GM18870 (cell line): Measurements from ENCODE around the gene KRTAP4-1.
"Not testable (repeated sequence)": the region's sequence is repeated elsewhere in the genome, so short reads cannot be mapped to it uniquely, and the experiment has no call there.

Experiments
- ATAC-seq: cut with Tn5 transposase; IDR thresholded peaks from one replicate; pipeline ENCODE4 v1.9.1; 2021; ENCODE audit warnings: moderate library complexity; ENCODE audit not compliant: unreplicated experiment

KRTAP4-1 gene

DNA sequence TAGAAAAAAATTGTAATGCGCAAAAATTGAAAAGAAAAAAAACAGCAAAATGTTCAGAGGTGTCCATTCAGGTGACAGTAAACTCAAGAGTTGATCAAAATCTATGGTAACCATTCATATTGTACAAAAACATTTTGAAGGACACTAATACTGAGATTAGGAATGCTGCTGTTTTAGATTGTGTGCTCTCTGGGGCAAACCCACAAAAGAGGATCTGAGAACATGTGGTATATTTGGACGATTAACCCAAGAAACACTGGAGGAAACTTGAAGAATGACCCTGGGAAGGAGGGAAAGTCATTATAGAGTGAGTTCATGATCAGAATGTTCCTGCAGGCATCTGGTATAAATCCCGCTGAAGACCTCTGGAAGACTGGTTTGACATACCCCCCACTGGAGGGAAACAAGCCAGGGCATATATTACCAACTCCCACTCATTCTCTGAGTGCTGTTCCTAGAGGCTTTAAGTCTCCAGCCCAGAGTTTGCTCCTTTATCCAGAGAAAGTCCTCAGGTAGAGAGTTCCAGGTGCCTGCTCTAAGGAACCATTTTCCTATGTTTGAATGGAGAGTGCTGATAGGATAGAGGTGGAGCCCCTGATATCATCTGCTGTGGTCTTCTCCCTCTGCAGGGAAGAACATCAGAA lies 7.8 kb downstream of the KRTAP4-1 start:
- ATAC-seq = no peak

GRCh38 chr17:41171886-41172285 lies 12.8 kb downstream of the KRTAP4-1 start:
- ATAC-seq = no peak

- ATAC-seq = no peak
Measured at GRCh38 chr17:41168121-41168520, 16.6 kb downstream of the KRTAP4-1 start, which contains the start of gene KRTAP4-3. Gene KRTAP4-3 (minus strand): TSS chr17:41168221. CDS start chr17:41168172, 49 bp downstream.

DNA sequence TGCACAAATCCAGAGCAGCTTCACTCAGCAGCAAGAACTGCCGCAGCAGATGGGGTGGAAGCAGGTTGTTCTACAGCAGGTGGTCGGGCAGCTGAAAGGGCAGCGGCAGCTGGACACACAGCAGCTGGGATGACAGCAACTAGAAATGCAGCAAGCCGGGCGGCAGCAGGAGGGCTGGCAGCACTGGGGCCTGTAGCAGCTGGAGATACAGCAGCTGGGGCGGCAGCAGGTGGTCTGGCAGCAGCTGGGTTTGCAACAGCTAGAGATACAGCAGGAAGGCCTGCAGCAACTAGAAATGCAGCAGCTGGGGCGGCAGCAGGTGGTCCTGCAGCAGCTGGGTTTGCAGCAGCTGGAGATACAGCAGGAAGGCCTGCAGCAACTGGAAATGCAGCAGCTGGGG lies 17.1 kb downstream of the KRTAP4-1 start:
- no peak for ATAC-seq

- no peak for ATAC-seq
Measured at GRCh38 chr17:41163828-41164227, 20.9 kb downstream of the KRTAP4-1 start.

GRCh38 chr17:41160648-41161047 lies 24.1 kb downstream of the KRTAP4-1 start, which contains the start of gene KRTAP4-4:
Gene KRTAP4-4 (minus strand): TSS chr17:41160748. CDS start chr17:41160691, 57 bp downstream.
- ATAC-seq = no peak

GRCh38 chr17:41160190-41160589 lies 24.5 kb downstream of the KRTAP4-1 start:
- not testable (repeated sequence) for ATAC-seq

- no peak for ATAC-seq
Measured at GRCh38 chr17:41153856-41154255, 30.9 kb downstream of the KRTAP4-1 start.

DNA sequence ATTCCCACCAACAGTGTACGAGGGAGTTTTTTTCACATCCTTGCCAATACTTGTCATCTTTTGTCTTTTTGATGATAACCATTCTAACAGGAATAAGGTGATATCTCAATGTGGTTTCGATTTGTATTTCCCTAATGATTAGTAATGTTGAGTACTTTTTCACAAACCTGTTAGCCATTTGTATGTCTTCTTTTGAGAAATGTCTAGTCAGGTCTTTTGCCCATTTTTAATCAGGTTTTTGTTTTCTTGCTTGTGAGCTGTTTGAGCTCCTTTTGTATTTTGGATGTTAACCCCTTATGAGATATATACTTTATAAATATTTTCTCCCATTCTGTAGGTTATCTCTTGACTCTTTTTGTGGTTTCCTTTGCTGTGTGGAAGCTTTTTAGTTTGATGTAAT lies 33.2 kb downstream of the KRTAP4-1 start:
- ATAC-seq = no peak

- ATAC-seq = no peak
Measured at GRCh38 chr17:41150026-41150425, 34.7 kb downstream of the KRTAP4-1 start.

DNA sequence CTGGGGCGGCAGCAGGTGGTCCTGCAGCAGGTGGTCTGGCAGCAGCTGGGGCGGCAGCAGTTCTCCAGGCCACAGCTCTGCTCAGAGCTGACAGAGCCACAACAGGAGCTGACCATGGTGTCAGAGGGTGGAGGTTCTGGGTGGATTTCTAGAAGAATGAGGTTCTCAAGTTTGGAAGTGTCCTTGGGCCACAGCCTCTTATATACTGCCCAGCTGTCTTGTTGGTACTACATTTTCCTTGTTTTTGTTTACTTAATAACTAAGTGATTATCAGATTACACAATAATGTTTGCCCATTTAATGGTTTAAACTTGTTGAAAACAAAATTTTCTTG lies 35.1 kb downstream of the KRTAP4-1 start, which contains the start of gene KRTAP4-5:
Gene KRTAP4-5 (minus strand): TSS at position 174 of the 334 bp plus-strand sequence. CDS start 58 bp downstream, at position 116.
- no peak for ATAC-seq

GRCh38 chr17:41148971-41149651 lies 35.6 kb downstream of the KRTAP4-1 start:
- not testable (repeated sequence) for ATAC-seq

- no peak for ATAC-seq
Measured at GRCh38 chr17:41147531-41148204, 37.0 kb downstream of the KRTAP4-1 start.

DNA sequence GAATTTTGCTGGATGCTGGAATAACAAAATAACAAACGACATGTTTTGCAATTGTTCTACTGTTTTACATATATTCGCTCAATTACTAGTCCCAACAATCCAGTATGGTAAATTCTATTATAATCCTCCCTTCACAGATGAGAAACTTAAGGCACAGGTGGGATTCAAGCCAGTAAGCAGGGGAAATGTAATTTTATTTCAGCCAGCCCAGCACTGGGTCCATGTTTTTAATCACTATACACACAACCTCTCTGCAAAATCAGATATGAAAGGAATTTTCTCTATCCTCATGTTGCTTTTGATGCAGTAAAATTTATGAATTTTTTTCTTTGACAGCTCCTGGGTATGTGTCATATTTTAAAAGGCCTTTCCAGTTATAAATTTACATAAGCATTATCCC lies 39.5 kb downstream of the KRTAP4-1 start:
- no peak for ATAC-seq

DNA sequence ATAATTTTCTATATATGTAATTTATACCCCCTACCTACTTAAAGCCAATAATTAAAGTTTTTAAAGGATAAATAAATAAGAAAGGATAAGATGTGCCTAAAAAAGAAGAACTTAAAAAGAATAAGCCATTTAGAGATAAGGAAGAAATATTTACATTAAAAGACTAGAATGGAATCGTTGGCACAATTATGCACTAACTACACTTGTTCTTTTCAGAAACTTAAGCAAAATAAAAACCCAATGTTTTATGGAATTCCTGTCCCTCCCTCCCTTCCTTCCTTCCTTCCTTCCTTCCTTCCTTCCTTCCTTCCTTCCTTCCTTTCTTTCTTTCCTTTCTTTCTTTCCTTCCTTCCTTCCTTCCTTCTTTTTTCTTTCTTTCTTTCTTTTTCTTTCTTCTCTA lies 39.9 kb downstream of the KRTAP4-1 start:
- no peak for ATAC-seq

GRCh38 chr17:41141361-41141760 lies 43.4 kb downstream of the KRTAP4-1 start:
- no peak for ATAC-seq

DNA sequence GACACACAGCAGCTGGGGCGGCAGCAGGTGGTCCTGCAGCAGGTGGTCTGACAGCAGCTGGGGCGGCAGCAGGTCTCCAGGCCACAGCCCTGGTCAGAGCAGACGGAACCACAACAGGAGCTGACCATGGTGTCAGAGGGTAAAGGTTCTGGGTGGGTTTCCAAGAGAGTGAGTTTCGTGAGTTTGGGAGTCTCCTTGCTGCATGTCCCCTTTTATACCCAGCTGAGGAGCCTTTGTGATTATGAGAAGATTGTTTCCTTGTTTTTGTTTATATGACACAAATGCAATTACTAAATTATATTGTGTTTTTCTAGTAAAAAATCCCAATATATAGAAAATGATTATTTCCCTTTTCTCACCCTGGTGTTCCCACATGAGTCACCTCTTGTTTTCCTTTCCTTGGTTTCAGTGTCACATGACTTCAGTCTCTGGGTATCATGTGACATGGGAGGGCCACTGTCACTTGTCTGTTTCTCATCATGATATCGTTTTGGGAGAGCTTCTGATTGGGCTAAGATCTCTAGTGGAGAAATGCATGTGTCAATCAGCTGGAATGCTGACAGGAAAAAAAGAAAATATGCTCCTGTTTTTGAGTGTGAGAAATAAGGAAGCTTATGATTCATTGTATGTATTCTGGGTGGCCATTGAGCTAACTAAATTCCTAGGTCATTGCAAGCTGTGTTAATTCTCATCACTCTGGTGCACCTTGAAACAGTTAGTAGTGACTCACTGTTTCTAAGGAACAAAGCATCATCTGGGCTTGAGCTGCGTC lies 44.2 kb downstream of the KRTAP4-1 start, which contains the start of gene KRTAP4-6:
Gene KRTAP4-6 (minus strand): TSS at position 185 of the 772 bp plus-strand sequence. CDS start 57 bp downstream, at position 128.
- no peak for ATAC-seq

DNA sequence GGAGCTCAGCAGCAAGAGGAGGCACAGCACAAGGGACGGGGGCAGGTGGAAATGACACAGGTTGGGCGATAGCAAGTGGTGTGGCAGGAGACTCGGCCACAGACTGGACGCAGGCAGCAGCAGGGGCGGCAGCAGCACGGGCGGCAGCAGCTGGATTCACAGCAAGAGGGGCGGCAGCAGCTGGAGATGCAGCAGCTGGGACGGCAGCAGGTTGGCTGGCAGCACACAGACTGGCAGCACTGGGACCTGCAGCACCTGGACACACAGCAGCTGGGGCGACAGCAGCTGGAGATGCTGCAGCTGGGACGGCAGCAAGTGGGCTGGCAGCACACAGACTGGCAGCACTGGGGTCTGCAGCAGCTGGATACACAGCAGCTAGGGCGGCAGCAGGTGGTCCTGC lies 44.8 kb downstream of the KRTAP4-1 start:
- ATAC-seq = not testable (repeated sequence)
